Uterus (tissue), 2 donors: Measurements from ENCODE around the gene FKRP.

Source experiments
- POLR2A ChIP-seq, 2 donors: fragments of 450-650 bp; IDR thresholded peaks; one replicate each; pipeline ENCODE4 v1.6.1; 2016; ENCODE audit warnings: antibody characterized with exemption in 2 of 2, mild to moderate bottlenecking in 1 of 2, moderate library complexity in 1 of 2
- TF ChIP-seq, protein P1 (sequence below), 4 experiments: fragments of 200-600 bp in 2 of 4; fragments of 450-650 bp in 2 of 4; sonication (generic) in 2 of 4; IDR thresholded peaks; one replicate each; pipeline ENCODE4 v1.5.1; 2016 to 2019; ENCODE audit warnings: antibody characterized with exemption in 4 of 4, mild to moderate bottlenecking in 2 of 4, moderate library complexity in 1 of 4

DNA sequence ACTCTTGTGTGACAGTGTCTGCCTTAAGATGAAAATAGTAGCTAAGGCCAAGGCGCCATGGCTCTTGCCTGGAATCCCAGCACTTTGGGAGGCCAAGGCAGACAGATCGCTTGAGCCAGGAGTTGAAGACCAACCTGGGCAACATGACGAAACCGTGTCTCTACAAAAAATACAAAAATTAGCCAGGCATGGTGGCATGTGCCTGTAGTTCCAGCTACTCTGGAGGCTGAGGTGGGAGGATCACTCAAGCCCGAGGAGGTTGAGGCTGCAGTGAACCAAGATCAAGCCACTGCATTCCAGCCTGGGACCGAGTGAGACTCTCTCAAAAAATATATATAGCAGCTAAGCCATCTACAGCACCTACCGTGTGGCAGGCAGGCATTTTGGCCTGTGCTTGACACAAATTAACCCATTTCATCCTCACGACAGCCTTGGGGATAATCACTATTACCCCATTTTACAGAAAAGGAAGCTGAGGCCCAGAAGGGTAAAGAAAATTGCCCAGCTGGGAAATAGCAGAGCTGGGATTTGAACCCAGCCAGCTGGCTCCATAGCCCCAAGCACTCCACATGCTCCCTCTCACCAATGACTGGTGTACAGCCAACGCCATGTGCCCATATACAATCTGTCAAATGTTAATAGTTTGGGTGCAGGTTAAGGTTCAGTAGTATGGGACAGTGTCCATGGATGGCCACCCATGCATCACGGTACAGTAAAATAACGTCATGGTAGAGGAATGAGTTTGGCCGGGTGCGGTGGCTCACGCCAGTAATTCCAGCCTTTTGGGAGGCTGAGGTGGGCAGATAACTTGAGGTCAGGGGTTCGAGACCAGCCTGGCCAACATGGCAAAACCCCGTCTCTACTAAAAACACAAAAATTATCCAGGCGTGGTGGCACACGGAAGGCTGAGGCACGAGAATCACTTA lies 39.5 kb downstream of the FKRP start:
- TF ChIP-seq, protein P1, sequence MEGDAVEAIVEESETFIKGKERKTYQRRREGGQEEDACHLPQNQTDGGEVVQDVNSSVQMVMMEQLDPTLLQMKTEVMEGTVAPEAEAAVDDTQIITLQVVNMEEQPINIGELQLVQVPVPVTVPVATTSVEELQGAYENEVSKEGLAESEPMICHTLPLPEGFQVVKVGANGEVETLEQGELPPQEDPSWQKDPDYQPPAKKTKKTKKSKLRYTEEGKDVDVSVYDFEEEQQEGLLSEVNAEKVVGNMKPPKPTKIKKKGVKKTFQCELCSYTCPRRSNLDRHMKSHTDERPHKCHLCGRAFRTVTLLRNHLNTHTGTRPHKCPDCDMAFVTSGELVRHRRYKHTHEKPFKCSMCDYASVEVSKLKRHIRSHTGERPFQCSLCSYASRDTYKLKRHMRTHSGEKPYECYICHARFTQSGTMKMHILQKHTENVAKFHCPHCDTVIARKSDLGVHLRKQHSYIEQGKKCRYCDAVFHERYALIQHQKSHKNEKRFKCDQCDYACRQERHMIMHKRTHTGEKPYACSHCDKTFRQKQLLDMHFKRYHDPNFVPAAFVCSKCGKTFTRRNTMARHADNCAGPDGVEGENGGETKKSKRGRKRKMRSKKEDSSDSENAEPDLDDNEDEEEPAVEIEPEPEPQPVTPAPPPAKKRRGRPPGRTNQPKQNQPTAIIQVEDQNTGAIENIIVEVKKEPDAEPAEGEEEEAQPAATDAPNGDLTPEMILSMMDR (IDR thresholded peaks at IDR 0.05), result no peak
- no peak for TF ChIP-seq POLR2A (IDR thresholded peaks at IDR 0.05)
